Fibroblast of lung (primary cell): Measurements from ENCODE around the gene RABGAP1L. TPM values are rescaled to one million over a fixed set of nuclear protein-coding genes. Genes with fewer than 3 reads are reported as not detected.

Experiments
- DNase-seq, 2 donors: peaks; one replicate each; pipeline versions ENCODE4 v3.0.0 to v3.0.0-alpha.2; 2010; ENCODE audit warnings: low read depth in 2 of 2
- H2AFZ ChIP-seq: 2 replicates; pipeline ENCODE4 v1.5.1; 2012; ENCODE audit warnings: low read length, control low read depth, inconsistent platforms
- H3K27ac ChIP-seq: 2 replicates; pipeline ENCODE4 v1.5.1; 2011; ENCODE audit warnings: low read length, control low read depth; ENCODE audit not compliant: insufficient read depth
- H3K27me3 ChIP-seq: 2 replicates; pipeline ENCODE4 v1.5.1; 2011; ENCODE audit warnings: mild to moderate bottlenecking, low read length; ENCODE audit not compliant: control insufficient read depth, insufficient read depth
- H3K36me3 ChIP-seq: 2 replicates; pipeline ENCODE4 v1.5.1; 2011; ENCODE audit warnings: low read length; ENCODE audit not compliant: control insufficient read depth, insufficient read depth
- H3K4me1 ChIP-seq: 2 replicates; pipeline ENCODE4 v1.5.1; 2011; ENCODE audit warnings: low read length; ENCODE audit not compliant: control insufficient read depth, insufficient read depth; ENCODE audit errors: extremely low read depth
- H3K4me2 ChIP-seq: 2 replicates; pipeline ENCODE4 v1.5.1; 2011; ENCODE audit warnings: low read length, control low read depth; ENCODE audit not compliant: insufficient read depth; ENCODE audit errors: extremely low read depth
- H3K4me3 ChIP-seq, 4 experiments: fragments of 200-600 bp in 1 of 4; sonication (generic) in 1 of 4; replicated peaks in 1 of 4; 2 replicates each; pipeline ENCODE4 v1.5.1; 2011 to 2016; ENCODE audit warnings: low read length in 4 of 4, low read depth in 3 of 4, mild to moderate bottlenecking in 3 of 4, control low read depth in 2 of 4, inconsistent platforms in 1 of 4, mixed read lengths in 1 of 4; ENCODE audit not compliant: insufficient read depth in 1 of 4; ENCODE audit errors: control extremely low read depth in 1 of 4
- H3K79me2 ChIP-seq: 2 replicates; pipeline ENCODE4 v1.5.1; 2012; ENCODE audit warnings: mild to moderate bottlenecking, low read length, inconsistent platforms; ENCODE audit not compliant: control insufficient read depth, insufficient read depth
- H3K9ac ChIP-seq: 2 replicates; pipeline ENCODE4 v1.5.1; 2011; ENCODE audit warnings: mild to moderate bottlenecking, low read length, control low read depth; ENCODE audit not compliant: insufficient read depth
- H3K9me3 ChIP-seq: 2 replicates; pipeline ENCODE4 v1.5.1; 2012; ENCODE audit warnings: low read depth, low read length; ENCODE audit not compliant: control insufficient read depth, insufficient read depth
- H4K20me1 ChIP-seq: 2 replicates; pipeline ENCODE4 v1.5.1; 2011; ENCODE audit warnings: low read length; ENCODE audit not compliant: control insufficient read depth, insufficient read depth; ENCODE audit errors: extremely low read depth
- EZH2 ChIP-seq: IDR thresholded peaks from 2 replicates; pipeline ENCODE4 v1.5.1; 2012; ENCODE audit warnings: low read length, control low read depth, mild to moderate bottlenecking; ENCODE audit errors: missing control alignments
- polyA plus RNA-seq, 2 donors: library from polyadenylated mRNA; depleted of rRNA in 1 of 2; stranded (reverse) in 1 of 2; unstranded in 1 of 2; fragments of >200 nt; gene quantifications; 2 replicates each; pipeline ENCODE4 v1.2.1, GENCODE V29; 2011 to 2012; ENCODE audit warnings: missing spikeins in 1 of 2
- total RNA-seq: library from RNA; depleted of rRNA; stranded (reverse); fragments of >200 nt; gene quantifications from 2 replicates; pipeline ENCODE4 v1.2.1, GENCODE V29; 2014
- TF ChIP-seq, protein P1 (sequence below), 2 donors: IDR thresholded peaks in 1 of 2; conservative IDR thresholded peaks in 1 of 2; 1 replicate in 1 of 2; 2 replicates in 1 of 2; pipeline ENCODE4 v1.5.1; 2011 to 2012; ENCODE audit warnings: low read length in 2 of 2, control low read depth in 1 of 2, inconsistent platforms in 1 of 2, low read depth in 1 of 2, mild to moderate bottlenecking in 1 of 2

The RABGAP1L gene
- total and polyA plus RNA-seq, 2 donors (not counting 1 experiment from before 2014, with no cell fraction given) = 33.8 to 36.5 TPM

GRCh38 chr1:174131032-174131638, 28.2 kb upstream of the RABGAP1L start:
- Histone ChIP-seq H3K4me3 (no peak overlapping the region), H4K20me1 (no peaks in the 10 kb centered on the region), H3K4me1 (no peaks in the 10 kb centered on the region), H3K9ac (no peak overlapping the region), H2AFZ (no peak overlapping the region), H3K27me3 (no peaks in the 10 kb centered on the region), H3K27ac (no peak overlapping the region), H3K9me3 (no peaks in the 10 kb centered on the region), H3K4me2 (no peak overlapping the region), H3K36me3 (no peaks in the 10 kb centered on the region), H3K79me2 (no peaks in the 10 kb centered on the region)
- no peak for DNase-seq
- TF ChIP-seq EZH2 = no peak
- TF ChIP-seq, protein P1, sequence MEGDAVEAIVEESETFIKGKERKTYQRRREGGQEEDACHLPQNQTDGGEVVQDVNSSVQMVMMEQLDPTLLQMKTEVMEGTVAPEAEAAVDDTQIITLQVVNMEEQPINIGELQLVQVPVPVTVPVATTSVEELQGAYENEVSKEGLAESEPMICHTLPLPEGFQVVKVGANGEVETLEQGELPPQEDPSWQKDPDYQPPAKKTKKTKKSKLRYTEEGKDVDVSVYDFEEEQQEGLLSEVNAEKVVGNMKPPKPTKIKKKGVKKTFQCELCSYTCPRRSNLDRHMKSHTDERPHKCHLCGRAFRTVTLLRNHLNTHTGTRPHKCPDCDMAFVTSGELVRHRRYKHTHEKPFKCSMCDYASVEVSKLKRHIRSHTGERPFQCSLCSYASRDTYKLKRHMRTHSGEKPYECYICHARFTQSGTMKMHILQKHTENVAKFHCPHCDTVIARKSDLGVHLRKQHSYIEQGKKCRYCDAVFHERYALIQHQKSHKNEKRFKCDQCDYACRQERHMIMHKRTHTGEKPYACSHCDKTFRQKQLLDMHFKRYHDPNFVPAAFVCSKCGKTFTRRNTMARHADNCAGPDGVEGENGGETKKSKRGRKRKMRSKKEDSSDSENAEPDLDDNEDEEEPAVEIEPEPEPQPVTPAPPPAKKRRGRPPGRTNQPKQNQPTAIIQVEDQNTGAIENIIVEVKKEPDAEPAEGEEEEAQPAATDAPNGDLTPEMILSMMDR (conservative IDR thresholded peaks at IDR 0.05 in 1 of 2, IDR thresholded peaks at IDR 0.05 in 1 of 2; ENCODE audit: low read depth in 1 of 2, low read length in 2 of 2) = no peak

DNA sequence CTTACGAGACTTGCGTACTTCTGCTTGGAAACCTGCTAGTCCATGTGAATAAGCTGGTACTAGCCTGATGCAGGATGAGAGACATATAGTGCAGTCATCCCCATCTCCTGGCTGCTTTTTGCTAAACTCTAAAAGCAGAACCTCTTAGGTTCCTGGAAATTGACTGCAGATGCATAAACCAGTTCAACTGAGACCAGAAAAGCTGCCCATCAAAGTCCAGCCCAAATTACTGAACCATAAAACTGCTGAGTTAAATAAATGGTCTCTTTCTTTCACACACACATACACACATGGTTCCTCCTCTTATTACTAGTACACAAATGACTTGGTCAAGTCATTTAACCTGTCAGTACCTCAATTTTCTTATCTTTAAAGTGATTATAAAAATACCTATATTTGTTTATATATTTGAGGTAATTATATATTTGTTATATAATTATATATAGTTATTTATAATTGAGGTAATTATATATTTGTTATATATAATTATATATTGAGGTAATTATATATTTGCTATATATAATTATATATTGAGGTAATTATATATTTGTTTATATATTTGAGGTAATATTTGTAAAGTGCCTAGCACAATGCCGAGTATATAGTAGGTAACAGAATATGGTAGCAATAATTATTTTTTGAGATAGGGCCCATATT, 25.2 kb upstream of the RABGAP1L start:
- TF ChIP-seq, protein P1 (conservative IDR thresholded peaks at IDR 0.05 in 1 of 2, IDR thresholded peaks at IDR 0.05 in 1 of 2; ENCODE audit: low read depth in 1 of 2, low read length in 2 of 2) = no peak
- TF ChIP-seq EZH2 = no peak
- Histone ChIP-seq H3K4me1 (no peaks in the 10 kb centered on the region), H3K27me3 (no peaks in the 10 kb centered on the region), H3K9me3 (no peaks in the 10 kb centered on the region), H3K4me3 (no peak overlapping the region), H3K9ac (no peak overlapping the region), H3K79me2 (no peaks in the 10 kb centered on the region), H3K36me3 (no peaks in the 10 kb centered on the region), H3K27ac (no peak overlapping the region), H2AFZ (no peak overlapping the region), H4K20me1 (no peaks in the 10 kb centered on the region), H3K4me2 (no peak overlapping the region)
- no peak for DNase-seq

DNA sequence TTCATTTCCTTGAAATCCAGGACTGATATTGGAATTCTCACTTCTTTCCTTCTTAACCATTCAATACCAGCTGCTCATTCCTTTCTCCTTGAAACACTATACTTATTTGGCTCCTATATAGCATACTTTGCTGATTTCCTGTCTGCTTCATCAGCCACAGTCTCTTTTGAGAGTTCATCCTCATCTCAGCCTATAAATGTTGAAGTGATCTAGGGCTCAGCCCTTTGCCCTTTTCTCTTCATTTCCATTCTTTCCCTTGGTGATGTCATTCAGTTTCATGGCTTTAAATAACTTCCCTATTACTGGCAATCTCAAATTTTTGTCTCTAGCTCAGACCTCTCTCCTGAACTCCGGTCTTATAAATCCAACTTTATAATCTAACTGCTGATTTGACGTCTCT, 24.1 kb upstream of the RABGAP1L start:
- no peak for TF ChIP-seq EZH2
- TF ChIP-seq, protein P1 (conservative IDR thresholded peaks at IDR 0.05 in 1 of 2, IDR thresholded peaks at IDR 0.05 in 1 of 2; ENCODE audit: low read depth in 1 of 2, low read length in 2 of 2) = no peak
- H3K4me3 ChIP-seq = no peak overlapping the region
- H3K27ac ChIP-seq = no peak overlapping the region
- H4K20me1 ChIP-seq = no peaks in the 10 kb centered on the region
- no peaks in the 10 kb centered on the region for H3K4me1 ChIP-seq
- peak in 1 of 2 donors; percentile 15 for DNase-seq
- H3K9ac ChIP-seq = no peak overlapping the region
- no peaks in the 10 kb centered on the region for H3K9me3 ChIP-seq
- no peaks in the 10 kb centered on the region for H3K36me3 ChIP-seq
- H2AFZ ChIP-seq = no peak overlapping the region
- H3K79me2 ChIP-seq = no peaks in the 10 kb centered on the region
- no peaks in the 10 kb centered on the region for H3K27me3 ChIP-seq
- H3K4me2 ChIP-seq = no peak overlapping the region
